ENCODE measurements around the gene XK. TPM values are rescaled to one million over a fixed set of nuclear protein-coding genes. Genes with fewer than 3 reads are reported as not detected.

Gene XK
- total and polyA plus RNA-seq, 7 donors: 0.94 to 8.9 (median 3.8) TPM

DNA sequence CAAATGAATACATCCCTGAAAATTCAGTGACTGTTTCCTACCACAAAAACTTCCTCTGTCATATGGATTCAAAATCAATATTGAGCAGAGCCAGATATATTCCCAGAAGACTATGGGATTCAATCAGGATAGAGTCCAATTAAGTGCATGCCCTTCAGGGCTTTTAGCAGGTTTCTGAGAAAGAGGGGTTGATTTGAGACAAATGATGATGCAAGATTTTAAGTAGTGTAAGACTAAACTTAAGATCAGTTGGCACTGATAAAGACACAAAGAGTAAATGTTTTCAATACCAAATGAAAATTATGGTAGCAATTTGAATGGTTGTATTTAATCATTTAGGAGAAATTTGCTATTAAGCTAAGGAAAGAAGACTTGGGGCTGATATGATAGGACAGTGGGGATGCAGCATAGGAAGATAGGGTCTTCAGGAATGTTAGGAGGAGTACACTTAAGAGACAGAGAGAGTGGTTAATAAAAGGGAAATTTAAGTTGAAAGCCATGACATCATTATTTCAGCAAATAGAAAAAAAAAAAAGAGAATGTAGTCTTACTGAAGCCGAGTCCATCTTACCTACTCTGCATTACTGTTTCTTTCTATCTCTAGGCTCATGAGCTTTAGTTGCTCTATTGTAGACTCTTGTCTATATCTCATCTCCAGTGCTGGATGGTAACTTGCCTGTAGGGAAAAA, 32.0 kb upstream of the XK start:
- H3K9me3 ChIP-seq: no peaks in the 10 kb centered on the region
- TF ChIP-seq, protein P1, sequence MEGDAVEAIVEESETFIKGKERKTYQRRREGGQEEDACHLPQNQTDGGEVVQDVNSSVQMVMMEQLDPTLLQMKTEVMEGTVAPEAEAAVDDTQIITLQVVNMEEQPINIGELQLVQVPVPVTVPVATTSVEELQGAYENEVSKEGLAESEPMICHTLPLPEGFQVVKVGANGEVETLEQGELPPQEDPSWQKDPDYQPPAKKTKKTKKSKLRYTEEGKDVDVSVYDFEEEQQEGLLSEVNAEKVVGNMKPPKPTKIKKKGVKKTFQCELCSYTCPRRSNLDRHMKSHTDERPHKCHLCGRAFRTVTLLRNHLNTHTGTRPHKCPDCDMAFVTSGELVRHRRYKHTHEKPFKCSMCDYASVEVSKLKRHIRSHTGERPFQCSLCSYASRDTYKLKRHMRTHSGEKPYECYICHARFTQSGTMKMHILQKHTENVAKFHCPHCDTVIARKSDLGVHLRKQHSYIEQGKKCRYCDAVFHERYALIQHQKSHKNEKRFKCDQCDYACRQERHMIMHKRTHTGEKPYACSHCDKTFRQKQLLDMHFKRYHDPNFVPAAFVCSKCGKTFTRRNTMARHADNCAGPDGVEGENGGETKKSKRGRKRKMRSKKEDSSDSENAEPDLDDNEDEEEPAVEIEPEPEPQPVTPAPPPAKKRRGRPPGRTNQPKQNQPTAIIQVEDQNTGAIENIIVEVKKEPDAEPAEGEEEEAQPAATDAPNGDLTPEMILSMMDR (IDR thresholded peaks at IDR 0.05): no peak
- H3K36me3 ChIP-seq (ENCODE audit: insufficient read depth in 1 of 2, low read depth in 1 of 2): no peaks in the 10 kb centered on the region
- no peaks in the 10 kb centered on the region for H3K4me1 ChIP-seq
- DNase-seq (no peak), ATAC-seq (no peak)
- peaks cover 0 to 5% (median 0%) of the 10 kb centered on the region in 3 donors for H3K27me3 ChIP-seq (ENCODE audit: insufficient read depth in 3 of 3, low read length in 2 of 3)
- intact Hi-C loops (cut with DNase I): no loop called here
- no peak overlapping the region for H3K4me3 ChIP-seq
- no peak overlapping the region for H3K27ac ChIP-seq
- WGBS, 3 donors: 65 to 76% (median 75%) methylated on average over 1 of the region's 1 CpG

DNA sequence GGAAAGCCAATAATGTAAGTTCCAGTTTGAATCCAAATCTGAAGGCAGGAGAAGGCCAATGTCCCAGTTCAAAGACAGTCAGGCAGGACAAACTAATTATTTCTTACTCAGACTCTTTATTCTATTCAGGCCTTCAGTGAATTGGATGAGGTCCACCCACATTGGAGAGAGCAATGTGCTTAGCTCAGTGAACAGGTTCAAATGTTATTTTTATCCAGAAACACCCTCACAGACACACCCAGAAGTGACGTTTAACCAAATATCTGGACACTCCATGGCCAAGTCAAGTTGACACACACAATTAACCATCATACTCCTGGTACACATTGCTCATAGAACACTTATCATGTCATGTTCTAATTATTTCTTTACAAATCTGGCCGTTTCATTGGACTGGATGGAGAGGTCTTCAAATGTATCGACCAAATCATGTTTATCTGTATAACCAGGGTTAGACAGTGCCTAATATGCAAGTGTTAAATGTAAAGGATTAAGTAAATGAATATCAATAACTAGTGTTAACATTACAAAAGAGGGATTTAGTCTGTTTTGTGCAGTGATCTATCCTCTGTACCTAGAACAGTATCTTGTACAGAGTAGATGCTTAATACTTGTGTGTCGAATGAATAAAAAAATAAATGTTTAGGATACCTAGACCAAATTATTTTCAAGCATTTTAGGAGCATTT, 27.1 kb upstream of the XK start:
- peak in 1 of 4 donors; percentile 48 for ATAC-seq
- Histone ChIP-seq H3K36me3 (ENCODE audit: insufficient read depth in 1 of 2, low read depth in 1 of 2) (no peaks in the 10 kb centered on the region), H3K4me3 (no peak overlapping the region), H3K27ac (no peak overlapping the region), H3K4me1 (no peaks in the 10 kb centered on the region), H3K9me3 (no peaks in the 10 kb centered on the region), H3K27me3 (ENCODE audit: insufficient read depth in 3 of 3, low read length in 2 of 3) (peaks cover 0 to 5% (median 0%) of the 10 kb centered on the region in 3 donors)
- TF ChIP-seq, protein P1 (IDR thresholded peaks at IDR 0.05): no peak
- intact Hi-C loops (cut with DNase I): no loop called here
- WGBS, 3 donors: 56 to 74% (median 73%) methylated on average over 4 of the region's 4 CpGs
- DNase-seq: no peak

DNA sequence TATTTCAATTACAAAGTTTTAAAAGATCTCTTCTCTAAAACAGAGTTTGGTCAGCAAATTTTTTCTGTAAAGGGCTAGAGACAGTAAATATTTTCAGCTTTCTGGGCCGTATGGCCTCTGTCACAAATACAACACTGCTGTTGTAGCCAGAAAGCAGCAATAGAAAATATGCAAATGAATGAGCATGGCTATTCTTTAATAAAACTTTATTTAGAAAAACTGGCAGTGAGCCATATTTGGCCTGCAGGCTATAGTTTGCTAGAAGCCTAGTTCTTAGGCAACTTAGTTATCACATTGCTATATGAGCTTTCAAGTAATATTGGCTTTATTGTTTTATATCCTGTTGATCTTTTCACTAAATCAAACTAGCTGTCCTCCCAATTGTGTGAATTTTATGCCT, 26.5 kb upstream of the XK start:
- Histone ChIP-seq H3K4me3 (no peak overlapping the region), H3K9me3 (no peaks in the 10 kb centered on the region), H3K27me3 (ENCODE audit: insufficient read depth in 3 of 3, low read length in 2 of 3) (peaks cover 0 to 5% (median 0%) of the 10 kb centered on the region in 3 donors), H3K27ac (no peak overlapping the region), H3K4me1 (no peaks in the 10 kb centered on the region), H3K36me3 (ENCODE audit: insufficient read depth in 1 of 2, low read depth in 1 of 2) (no peaks in the 10 kb centered on the region)
- TF ChIP-seq, protein P1 (IDR thresholded peaks at IDR 0.05): no peak
- DNase-seq: no peak
- intact Hi-C loops (cut with DNase I): no loop called here
- no peak for ATAC-seq
- 80 to 87% (median 82%) methylated on average over 1 of the region's 1 CpG for WGBS, 3 donors

DNA sequence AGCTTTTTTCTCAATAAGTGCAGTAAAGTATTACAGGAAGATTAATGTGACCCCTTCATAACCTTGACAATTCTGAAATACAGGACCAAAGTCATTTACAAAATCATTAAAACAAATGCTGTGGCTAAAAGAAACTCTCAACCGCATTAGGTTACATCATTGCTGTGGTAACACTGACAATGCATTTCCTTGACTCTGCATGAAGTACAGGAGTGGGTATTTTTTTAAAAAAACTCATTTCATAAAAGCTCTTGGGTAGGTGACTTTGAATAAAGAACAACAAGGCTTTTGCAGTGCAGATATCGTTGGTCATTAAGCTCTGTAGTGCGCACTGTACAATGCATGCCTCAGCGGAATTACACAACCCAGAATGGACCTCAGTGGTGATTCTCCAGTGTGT, 23.4 kb upstream of the XK start:
- intact Hi-C loops (cut with DNase I): no loop called here
- DNase-seq (no peak), ATAC-seq (no peak)
- H3K36me3 ChIP-seq (ENCODE audit: insufficient read depth in 1 of 2, low read depth in 1 of 2): no peaks in the 10 kb centered on the region
- no peaks in the 10 kb centered on the region for H3K4me1 ChIP-seq
- 83 to 92% (median 91%) methylated on average over 4 of the region's 4 CpGs for WGBS, 3 donors
- no peaks in the 10 kb centered on the region for H3K27me3 ChIP-seq (ENCODE audit: insufficient read depth in 3 of 3, low read length in 2 of 3)
- H3K27ac ChIP-seq: no peak overlapping the region
- H3K9me3 ChIP-seq: no peaks in the 10 kb centered on the region
- TF ChIP-seq, protein P1 (IDR thresholded peaks at IDR 0.05): no peak
- no peak overlapping the region for H3K4me3 ChIP-seq

All from psoas muscle (tissue), 8 donors.